Activated CD4-positive, CD25-positive, alpha-beta regulatory T cell treated with anti-CD3 and anti-CD28 coated beads, Interleukin-2, amount 50 U/mL, for 24 hours (primary cell): Measurements from ENCODE around the gene HOXA5.

Source experiments
- ATAC-seq, 2 donors: fragments of 150-1000 bp; cut with Tn5 transposase; one replicate each; pipeline ENCODE4 v1.10.0; 2021; ENCODE audit warnings: mild to moderate bottlenecking in 1 of 2, moderate library complexity in 1 of 2

HOXA5 gene

GRCh38 chr7:27116031-27116961 lies 27.2 kb downstream of the HOXA5 start:
- ATAC-seq: no peak

- ATAC-seq: no peak
Measured at GRCh38 chr7:27115221-27116026, 28.1 kb downstream of the HOXA5 start.

DNA sequence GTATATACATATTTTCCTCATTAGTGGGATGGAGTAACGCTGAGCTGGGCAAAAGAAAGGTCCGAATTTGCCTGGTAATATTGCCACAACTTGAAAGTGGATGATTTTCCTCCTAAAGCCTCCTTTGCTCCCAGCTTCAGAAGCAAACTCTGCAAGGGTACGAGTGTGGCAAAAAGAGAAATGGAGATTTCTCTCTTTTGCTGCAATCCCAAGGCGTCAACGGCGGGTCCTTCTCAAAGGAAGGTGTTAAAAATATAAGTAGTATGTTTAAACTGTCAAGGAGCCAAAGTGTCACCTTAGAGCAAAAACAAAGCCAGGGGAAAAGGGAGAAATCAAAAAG lies 28.6 kb downstream of the HOXA5 start:
- no peak for ATAC-seq

DNA sequence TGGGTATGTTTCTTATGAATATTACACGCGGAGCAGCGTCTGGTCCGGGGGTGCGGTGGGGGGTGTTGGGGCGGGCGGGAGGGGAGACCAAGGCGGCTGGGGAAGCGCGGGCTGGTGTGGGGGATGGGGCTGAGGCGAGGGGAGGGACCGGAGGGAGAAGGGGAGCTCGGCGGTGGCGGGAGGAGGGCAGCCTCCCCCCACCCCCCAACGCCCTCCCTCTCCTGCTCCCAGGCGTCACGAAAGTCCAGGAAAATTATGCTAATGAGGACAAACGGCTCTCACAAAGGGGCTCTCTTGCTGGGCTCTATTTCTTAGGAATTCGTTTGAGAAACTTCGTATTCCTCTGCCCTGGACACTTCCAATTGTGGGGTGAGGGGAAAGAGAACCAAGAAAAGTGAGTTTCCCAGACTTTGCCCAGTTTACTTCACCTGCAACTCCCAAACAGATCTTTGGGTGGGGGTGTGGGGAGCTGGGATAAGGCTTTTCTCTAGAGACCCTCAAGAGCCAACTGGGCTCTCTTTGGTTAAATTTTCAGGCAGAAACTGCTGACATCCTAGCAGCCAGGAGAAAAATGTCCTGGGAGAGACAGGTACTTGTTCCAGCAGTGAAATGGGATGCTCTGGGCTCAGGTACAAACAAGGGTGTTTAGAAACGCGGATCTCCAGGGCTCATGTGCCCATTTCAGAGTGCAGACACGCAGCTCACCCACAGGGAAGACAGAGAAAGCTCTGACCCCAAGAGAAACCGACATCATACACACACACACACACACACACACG lies 29.3 kb downstream of the HOXA5 start:
- ATAC-seq: no peak

DNA sequence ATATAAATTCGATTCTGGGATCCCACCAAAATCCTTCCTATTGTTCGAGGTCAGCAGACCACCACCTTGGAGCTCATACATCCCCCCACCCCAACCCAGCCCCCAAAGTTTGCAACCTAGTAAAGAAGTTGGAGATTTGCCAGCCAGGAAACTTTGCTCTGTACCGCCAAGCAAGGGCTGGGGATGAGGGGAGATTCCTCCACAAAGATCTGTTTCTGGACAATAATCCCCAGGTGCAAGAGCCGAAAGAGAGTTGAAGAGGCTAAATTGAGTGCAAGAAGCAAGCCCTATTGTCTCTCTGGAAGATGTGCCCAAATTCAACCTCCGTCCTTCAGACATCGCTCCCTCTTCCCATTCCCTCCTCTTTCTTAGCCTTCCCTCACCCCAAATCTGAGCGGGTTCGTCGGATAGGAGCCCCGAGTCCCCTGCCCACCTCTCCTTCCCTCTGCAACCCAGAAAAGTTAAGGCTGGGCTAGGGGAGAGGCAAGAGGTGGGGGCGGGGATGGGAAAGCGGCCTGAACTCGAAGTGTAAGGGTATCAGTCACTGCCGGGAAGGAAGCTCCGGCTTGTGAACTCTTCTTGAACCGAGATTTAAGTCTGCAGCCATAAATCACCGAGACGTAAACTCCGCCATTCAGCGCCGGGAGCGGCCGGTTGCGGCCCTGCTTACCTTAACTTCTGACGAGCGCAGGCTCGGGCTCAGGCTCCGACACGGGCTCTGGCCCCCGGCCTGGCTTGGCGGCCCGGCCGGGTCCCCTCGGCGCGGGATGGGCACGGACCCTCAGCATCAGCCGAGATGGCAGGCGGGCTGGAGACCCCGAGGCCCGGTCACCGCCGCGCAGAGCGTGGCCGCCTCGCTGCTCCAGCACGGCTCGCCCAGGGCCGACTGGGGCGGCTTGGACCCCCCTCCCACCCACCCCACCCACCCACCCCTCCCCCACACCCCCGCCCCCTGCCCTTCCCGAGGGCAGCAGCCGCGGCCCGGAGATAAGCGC lies 30.2 kb downstream of the HOXA5 start:
- ATAC-seq: no peak

GRCh38 chr7:27112361-27112760 lies 31.1 kb downstream of the HOXA5 start:
- ATAC-seq: no peak

GRCh38 chr7:27111751-27112277 lies 31.7 kb downstream of the HOXA5 start:
- ATAC-seq: no peak

GRCh38 chr7:27111042-27111750 lies 32.3 kb downstream of the HOXA5 start:
- ATAC-seq: no peak

- ATAC-seq: no peak
Measured at GRCh38 chr7:27110186-27111031, 33.1 kb downstream of the HOXA5 start.

- ATAC-seq: no peak
Measured at GRCh38 chr7:27109466-27110185, 33.9 kb downstream of the HOXA5 start.

GRCh38 chr7:27108390-27109127 lies 34.9 kb downstream of the HOXA5 start:
- no peak for ATAC-seq

DNA sequence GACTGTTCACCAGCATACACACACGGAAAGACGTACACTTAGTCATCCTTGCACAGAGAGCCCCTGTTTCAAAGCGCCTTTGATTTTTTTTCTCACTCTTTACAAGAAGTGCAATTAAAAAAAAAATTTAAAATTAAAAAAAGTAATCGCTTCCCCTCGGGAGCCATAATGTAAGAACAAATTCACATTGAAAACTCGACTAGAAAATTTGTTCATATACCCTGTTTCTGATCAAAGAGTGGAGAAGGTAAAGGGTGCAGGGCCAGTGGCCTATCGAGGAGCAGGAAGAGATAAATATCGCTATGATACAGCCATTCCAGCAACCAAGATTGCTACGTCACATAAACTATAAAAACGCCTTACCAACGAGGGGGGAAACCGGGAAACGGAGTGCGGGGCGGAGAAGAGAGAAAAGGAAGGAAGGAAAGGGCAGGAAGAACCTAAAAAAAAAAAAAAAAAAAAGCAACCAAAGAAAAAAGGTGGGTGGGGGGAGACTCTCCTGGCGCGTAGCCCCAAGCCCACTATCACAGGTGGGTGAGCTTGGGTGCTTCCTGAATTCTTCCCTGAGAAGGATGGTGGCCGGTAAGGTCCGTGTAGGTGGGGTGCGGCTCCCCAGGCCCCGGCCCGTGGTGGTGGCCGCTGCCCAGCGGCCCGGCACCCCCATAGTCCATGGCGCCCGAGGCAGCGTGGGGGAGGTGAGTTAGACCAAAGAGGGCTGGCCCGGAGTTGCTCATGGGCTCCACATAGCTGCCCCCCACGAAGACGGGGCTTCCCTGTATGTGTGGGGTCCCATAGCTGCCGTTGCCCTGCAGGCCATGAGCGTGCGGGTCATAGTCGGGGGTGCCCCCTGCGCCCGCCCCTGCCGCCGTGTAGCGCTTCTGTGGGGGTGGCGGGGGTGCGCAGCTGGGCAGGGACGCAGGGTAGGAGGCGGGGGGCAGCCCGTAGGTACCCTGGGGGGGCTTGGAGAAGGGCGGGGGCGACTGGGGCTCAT lies 35.8 kb downstream of the HOXA5 start:
- ATAC-seq: no peak

DNA sequence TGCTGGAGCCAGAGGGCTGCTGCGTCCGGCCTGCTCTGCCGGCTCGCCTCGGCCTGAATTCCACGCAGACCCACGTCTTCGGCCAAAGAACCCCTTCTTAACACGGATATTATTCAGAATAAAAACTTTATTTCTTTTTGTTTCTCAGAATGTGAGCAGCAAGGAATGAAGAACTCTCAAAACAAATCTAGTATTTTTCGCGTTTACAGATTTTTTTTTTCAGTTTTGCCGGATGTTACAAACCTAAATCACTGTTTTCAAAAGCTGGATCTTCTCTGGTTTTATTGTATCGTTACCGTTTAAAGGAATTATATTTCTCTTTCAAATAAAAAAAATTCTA lies 36.6 kb downstream of the HOXA5 start:
- no peak for ATAC-seq

DNA sequence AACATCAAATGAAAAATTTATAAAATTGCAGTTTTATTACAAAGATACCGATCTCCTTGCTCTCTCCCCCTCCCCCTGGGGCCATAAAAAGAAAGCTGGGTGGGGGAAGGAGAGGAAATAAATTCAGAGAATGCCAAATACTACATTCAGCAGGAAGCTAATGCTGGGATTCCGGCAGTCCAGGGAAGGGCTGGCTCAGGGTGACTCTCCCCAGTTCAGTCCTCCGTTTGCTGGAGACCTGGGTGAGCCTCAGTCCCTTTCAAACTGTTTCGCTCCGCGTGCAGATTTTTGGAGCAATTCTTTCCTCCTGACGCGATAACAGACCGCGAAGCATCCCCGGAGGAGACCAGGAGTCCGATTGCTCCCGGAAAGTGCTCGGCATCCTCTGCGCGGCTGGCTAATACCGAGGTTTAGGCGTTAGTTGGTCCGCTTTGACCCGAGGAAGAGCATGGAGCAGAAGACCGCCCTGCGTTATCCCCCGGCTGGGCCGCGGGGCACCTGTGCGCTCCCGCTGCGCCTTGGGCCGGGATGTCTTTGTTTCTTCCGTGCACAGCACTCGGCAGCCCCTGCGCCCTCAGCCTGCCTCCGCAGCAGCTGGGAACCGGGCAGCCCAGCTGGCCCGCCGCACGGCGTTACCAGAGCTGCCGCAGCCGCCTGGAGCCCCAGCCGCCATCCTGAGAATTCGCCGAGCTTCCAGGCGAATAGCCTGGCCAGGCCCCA lies 37.1 kb downstream of the HOXA5 start:
- no peak for ATAC-seq

DNA sequence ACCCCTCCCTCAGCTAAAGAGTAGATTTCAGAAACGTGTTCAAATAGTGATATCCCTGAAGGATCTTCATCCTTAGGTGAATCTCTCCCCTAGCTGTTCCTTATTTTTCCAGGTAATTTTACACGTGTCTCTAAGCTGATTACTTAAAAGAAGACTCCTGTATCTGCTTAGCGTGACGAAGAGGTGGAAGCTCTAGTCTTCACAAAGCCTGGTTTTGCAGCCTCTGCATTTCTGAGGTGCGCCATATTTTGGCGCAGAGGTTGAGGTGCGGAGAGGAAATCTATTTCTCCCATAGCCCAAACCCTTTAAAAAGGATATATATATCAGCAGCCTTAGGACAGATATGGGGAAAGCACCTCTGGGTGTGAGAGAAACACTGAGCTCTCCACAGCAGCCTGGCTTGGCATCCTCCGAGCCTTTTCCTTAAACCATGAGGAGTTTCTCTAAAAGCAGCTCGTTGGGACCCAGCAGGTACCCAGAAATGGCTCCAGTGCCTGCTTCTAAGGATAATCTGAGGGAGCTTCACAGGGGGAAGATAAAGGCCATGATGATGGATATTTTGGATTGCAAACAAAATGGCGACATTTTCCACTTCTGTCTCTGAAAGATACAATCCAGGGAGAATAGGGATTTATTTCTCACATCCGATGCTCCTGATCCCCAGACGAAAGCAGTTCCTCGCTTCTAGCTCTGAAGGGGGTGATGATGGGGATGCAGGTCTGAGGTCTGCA lies 38.0 kb downstream of the HOXA5 start:
- ATAC-seq: no peak
